G401.6 (cell line): ENCODE results near the gene EFCC1.
"Not testable (repeated sequence)": the region's sequence is repeated elsewhere in the genome, so short reads cannot be mapped to it uniquely, and the experiment has no call there.

Experiments
- FAIRE-seq: peaks from 2 replicates; lab custom pipeline; 2012; peaks lifted over from hg19 to GRCh38; lab: Jason Lieb, UNC

Gene EFCC1

DNA sequence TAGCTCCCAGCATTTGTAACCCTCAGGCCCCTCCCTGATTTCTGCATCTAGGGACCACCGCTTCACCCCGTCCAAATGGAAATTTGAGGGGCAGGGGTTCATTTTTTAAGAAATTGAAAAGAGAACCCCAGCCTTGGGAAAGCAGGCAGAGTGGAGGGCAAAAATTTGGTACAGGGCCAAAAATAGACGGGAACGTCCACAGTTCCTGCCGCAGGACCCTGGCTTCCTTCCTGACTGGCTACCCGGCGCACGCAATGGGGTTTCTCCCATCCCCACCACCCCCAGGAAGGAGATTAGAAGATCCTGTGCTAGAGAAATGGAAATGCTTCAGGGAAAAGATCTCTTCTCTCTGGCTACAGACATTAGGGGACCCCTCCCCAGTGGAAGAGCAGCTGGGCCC lies 80.4 kb downstream of the EFCC1 start:
- no peak for FAIRE-seq

DNA sequence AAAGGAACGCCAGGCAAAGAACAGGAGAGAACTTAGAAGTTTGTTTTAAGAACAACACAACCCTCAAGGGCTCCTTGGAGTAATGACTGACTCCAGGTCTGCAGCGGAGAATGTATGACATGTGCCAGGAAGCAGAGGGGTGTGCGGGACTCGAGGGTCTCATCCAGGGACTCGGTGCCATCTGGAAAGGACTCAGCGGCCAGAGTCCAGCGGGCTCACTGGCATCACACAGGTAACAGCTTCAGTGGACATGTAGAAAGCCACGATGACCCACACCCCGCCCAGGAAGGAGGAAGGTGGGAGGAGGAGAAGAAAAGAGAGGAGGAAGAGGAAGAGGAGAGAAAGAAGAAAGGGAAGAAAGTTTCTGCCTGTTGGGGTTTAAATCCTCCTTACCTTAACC lies 80.9 kb downstream of the EFCC1 start:
- FAIRE-seq, result no peak

DNA sequence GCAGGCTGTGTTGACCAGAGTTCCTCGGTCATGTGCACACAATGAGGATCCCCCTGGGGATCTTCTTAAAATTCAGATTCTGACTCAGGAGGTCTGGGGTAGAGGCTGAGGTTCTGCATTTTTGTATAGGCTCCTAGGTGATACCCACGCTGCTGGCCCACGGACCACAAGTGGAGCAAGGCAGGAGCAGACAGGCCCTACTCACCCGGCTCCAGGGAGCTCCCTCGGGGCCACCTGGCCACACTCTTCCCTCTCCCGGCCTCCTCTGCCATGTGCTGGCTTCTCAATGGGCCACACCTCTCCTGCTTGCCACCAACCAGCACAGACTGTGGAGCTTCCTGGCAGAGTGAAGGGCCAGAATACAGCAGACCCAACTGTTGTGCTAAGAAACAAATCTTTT lies 83.4 kb downstream of the EFCC1 start:
- FAIRE-seq, result no peak

DNA sequence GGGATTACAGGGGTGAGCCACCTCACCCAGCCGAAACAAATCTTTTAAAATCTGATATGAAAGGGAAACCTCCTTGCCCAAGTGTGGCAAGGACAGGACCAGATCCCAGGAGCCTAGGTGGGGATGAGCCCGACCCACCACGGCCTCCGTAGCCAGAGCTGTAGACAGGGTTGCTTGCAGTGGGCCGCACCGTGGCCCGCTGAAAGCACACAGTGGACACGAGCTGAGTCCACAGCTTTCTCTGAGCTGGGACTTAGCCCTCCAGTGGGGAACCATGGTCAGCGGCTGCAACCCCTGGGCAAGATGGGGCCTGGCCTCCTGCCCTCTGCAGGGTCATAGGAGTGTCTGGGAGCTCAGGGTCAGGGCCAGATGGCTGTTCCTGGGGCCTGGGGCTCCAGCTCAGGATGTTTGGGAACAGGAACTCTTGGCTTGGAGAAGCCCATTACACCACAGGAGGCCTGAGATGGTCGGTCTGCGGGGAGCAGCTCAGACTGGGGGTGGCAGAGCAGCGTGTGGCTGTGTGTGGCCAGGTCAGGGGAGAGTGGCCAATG lies 84.1 kb downstream of the EFCC1 start:
- no peak for FAIRE-seq

DNA sequence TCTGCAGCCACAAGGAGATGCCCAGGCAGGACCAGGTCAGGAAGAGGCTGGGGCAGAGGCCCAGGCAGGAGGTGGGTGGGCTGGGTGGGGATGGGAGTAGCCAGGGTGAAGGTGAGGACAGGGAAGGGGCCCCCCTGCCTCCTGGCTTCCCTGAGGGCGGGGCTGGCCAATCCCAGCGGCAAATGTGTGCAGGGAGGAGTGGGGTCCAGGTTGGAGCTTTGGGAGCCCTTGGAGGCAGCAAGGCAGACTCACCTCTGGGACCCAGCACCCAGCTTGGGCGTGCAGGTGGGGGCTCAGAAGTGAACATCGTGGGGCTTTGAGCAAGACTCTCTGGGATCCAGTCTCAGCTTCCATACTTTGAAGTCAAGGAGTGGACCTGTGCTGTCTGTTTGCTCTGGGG lies 84.7 kb downstream of the EFCC1 start:
- FAIRE-seq, result no peak

DNA sequence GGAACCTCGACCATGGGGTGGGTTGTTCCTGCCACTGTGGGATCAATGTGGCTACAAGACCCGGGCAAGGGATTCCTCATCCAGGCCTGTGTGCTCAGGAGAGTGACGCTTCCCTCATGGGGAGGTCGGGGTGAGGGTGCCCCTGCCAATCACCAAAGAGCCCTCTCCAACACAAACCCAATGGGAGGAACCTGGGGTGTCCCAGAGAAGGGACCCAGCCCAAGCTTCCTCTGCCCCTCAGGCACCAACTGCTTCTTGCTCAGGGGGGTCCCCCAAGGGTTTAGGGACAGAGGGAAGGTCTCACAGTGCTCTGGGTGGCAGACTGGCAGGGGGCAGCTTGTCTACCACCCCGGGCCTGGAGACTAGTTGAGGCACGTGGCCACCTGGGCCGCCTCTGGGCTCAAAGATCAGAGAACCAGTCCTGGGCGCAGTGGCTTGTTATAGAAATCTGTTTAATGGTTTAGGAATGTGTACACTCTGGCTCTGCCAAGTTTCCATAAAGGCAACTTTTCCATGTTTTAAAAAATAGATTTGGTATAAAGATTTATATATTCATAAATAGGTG lies 86.1 kb downstream of the EFCC1 start:
- no peak for FAIRE-seq

DNA sequence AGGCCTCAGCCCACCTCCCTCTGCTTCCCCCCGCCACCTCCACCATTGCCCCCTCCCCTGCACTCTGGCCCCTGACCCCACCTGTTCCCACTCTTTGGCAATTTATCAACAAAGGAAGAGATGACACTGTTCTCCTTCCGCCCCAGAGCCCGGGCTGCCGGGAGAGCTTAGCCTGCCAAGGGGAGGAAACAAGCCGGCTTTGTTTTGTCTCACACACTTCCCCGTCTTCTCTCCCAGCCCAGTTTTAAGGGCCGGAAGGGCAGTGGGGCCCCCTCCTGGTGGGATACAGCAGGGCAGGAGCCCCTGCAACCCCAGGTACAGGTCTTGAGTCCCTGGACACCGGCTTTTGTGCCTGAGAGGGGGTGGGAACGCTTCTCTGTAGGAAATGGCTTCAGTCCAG lies 86.8 kb downstream of the EFCC1 start:
- FAIRE-seq, result peak; percentile 75

DNA sequence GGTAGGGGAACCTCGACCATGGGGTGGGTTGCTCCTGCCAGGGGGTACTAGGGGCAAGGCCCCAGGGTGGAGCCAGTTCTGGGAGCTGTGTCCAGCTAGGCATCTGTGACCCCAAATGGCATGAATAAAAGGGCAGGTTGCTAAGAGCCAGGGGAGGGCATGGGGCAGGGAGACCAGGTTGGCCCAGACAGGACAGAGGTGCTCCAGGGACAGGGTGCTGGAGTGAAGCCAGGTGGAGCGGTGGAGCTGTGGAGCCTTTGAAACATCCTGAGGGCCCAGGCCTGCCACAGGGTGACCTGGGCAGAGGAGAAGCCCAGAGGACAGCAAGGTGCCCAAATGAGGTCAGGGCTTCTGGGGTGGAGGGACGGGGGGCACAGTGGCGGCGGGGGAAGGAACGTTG lies 87.2 kb downstream of the EFCC1 start:
- not testable (repeated sequence) for FAIRE-seq
